DND-41 (cell line): ENCODE data around the gene GABRA5.

ENCODE experiments used
- EZH2 ChIP-seq: IDR thresholded peaks from 3 replicates; pipeline ENCODE4 v1.6.1; 2012; ENCODE audit warnings: borderline replicate concordance, low read depth, mild to moderate bottlenecking, moderate library complexity, low read length, inconsistent platforms; ENCODE audit not compliant: severe bottlenecking
- TF ChIP-seq, protein P1 (sequence below): IDR thresholded peaks from 2 replicates; pipeline ENCODE4 v1.5.1; 2012; ENCODE audit warnings: borderline replicate concordance, low read length, moderate library complexity, mild to moderate bottlenecking; ENCODE audit not compliant: poor library complexity, severe bottlenecking; ENCODE audit errors: extremely low read depth

DNA sequence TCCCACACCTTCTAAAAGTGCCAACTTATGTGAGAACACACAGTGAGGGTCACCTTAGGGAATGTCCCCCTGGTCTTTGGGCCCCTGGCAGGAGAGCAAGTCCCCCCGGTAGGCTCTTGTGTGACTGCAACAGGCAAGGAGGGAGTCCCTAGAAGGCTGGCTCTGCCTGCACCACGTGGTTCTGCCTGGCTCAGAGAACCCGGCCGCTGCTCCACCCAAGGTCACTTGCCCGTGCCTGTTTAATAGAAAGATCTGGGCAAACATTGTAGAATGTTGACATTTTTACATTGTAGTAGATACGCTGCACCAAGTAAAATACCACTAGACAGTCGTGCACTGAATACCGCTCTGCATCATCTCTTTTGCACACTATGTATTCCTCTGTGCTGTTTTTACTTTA lies 21.9 kb downstream of the GABRA5 start:
- TF ChIP-seq, protein P1, sequence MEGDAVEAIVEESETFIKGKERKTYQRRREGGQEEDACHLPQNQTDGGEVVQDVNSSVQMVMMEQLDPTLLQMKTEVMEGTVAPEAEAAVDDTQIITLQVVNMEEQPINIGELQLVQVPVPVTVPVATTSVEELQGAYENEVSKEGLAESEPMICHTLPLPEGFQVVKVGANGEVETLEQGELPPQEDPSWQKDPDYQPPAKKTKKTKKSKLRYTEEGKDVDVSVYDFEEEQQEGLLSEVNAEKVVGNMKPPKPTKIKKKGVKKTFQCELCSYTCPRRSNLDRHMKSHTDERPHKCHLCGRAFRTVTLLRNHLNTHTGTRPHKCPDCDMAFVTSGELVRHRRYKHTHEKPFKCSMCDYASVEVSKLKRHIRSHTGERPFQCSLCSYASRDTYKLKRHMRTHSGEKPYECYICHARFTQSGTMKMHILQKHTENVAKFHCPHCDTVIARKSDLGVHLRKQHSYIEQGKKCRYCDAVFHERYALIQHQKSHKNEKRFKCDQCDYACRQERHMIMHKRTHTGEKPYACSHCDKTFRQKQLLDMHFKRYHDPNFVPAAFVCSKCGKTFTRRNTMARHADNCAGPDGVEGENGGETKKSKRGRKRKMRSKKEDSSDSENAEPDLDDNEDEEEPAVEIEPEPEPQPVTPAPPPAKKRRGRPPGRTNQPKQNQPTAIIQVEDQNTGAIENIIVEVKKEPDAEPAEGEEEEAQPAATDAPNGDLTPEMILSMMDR: no peak
- no peak for TF ChIP-seq EZH2
